NCI-H69 (cell line): Measurements from ENCODE around the gene PHLPP1.

Experiments used
- DNase-seq: peaks from one replicate; lab custom pipeline; 2025; lab: John Stamatoyannopoulos, UW

PHLPP1 gene

GRCh38 chr18:62744076-62744968 is 29.0 kb downstream of the PHLPP1 start:
- DNase-seq: peak; percentile 50

- DNase-seq: no peak
These were observed 29.9 kb downstream of the PHLPP1 start for GRCh38 chr18:62745089-62745751.

- DNase-seq: no peak
These were observed 34.0 kb downstream of the PHLPP1 start for GRCh38 chr18:62749389-62749788.

GRCh38 chr18:62751341-62751821 is 36.0 kb downstream of the PHLPP1 start:
- peak; percentile 98 for DNase-seq

GRCh38 chr18:62751977-62752376 is 36.6 kb downstream of the PHLPP1 start:
- DNase-seq: no peak

GRCh38 chr18:62754026-62754425 is 38.7 kb downstream of the PHLPP1 start:
- no peak for DNase-seq

GRCh38 chr18:62755454-62755853 is 40.1 kb downstream of the PHLPP1 start:
- DNase-seq: no peak

GRCh38 chr18:62755946-62756345 is 40.6 kb downstream of the PHLPP1 start:
- peak; percentile 40 for DNase-seq

- DNase-seq: peak; percentile 32
These were observed 42.2 kb downstream of the PHLPP1 start for GRCh38 chr18:62757399-62758010.

GRCh38 chr18:62758591-62758990 is 43.2 kb downstream of the PHLPP1 start:
- no peak for DNase-seq

GRCh38 chr18:62759704-62760402 is 44.5 kb downstream of the PHLPP1 start:
- no peak for DNase-seq

GRCh38 chr18:62760403-62760734 is 45.0 kb downstream of the PHLPP1 start:
- DNase-seq: no peak

GRCh38 chr18:62763101-62763521 is 47.8 kb downstream of the PHLPP1 start:
- DNase-seq: peak; percentile 40

GRCh38 chr18:62766266-62766665 is 50.9 kb downstream of the PHLPP1 start:
- peak; percentile 26 for DNase-seq

GRCh38 chr18:62767321-62767720 is 52.0 kb downstream of the PHLPP1 start:
- no peak for DNase-seq

- no peak for DNase-seq
These were observed 52.7 kb downstream of the PHLPP1 start for GRCh38 chr18:62767836-62768557.

- DNase-seq: peak; percentile 44
These were observed 53.2 kb downstream of the PHLPP1 start for GRCh38 chr18:62768558-62768943.

GRCh38 chr18:62769216-62769615 is 53.9 kb downstream of the PHLPP1 start:
- no peak for DNase-seq

- no peak for DNase-seq
These were observed 56.3 kb downstream of the PHLPP1 start for GRCh38 chr18:62771494-62772270.

- no peak for DNase-seq
These were observed 57.7 kb downstream of the PHLPP1 start for GRCh38 chr18:62772860-62773584.
